ENCODE measurements around the gene NAT9. TPM values are rescaled to one million over a fixed set of nuclear protein-coding genes. Genes with fewer than 3 reads are reported as not detected.

Gene NAT9
- total RNA-seq, 1 donor from 2014 or later = 59.6 TPM

DNA sequence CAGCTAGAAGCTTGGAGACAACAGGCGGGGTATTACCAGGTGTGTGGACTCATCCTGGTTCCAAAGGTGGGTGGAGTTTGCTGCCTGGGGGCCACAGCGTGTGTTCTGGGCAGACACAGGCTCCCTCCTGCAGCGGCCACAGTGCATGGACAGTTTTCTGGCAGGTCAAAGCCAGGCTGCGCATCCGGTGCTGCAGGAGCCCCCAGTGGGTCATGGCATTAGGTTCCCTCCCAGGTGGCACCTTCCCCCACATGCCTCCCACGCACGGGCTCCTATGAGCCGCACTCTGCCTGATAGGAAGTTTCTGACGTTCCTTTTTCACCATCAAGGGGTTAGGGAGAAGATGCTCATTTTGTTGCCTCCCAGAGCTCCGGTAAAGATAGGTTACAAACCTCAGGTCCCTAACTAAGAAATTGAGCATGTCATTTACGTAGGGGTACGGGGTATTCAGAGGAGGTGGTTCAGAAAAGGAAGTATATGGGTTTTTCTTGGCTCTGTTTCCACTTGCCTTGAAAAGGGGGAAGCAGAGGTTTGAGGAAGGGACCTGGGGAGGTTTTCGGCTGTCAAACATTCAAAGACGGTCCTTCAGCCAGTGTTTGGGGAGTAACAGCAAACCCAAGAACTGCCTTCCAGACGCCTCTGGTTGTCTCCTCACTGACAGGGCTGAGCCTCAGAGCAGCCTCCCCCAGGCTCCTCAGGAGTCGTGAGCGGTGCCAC is 32.7 kb upstream of the NAT9 start:
- H3K4me1 Mint-ChIP-seq (ENCODE audit: low read depth) = no peaks in the 10 kb centered on the region
- H3K9me3 Mint-ChIP-seq (ENCODE audit: low read depth) = no peaks in the 10 kb centered on the region
- H3K4me3 Mint-ChIP-seq (ENCODE audit: low read depth) = no peak overlapping the region
- H3K27me3 Mint-ChIP-seq = no peaks in the 10 kb centered on the region
- no peak for DNase-seq (ENCODE audit: low spot score, unreplicated experiment)
- peaks cover 2% of the 10 kb centered on the region for H3K36me3 Mint-ChIP-seq (ENCODE audit: insufficient read depth)
- TF ChIP-seq, protein P1, sequence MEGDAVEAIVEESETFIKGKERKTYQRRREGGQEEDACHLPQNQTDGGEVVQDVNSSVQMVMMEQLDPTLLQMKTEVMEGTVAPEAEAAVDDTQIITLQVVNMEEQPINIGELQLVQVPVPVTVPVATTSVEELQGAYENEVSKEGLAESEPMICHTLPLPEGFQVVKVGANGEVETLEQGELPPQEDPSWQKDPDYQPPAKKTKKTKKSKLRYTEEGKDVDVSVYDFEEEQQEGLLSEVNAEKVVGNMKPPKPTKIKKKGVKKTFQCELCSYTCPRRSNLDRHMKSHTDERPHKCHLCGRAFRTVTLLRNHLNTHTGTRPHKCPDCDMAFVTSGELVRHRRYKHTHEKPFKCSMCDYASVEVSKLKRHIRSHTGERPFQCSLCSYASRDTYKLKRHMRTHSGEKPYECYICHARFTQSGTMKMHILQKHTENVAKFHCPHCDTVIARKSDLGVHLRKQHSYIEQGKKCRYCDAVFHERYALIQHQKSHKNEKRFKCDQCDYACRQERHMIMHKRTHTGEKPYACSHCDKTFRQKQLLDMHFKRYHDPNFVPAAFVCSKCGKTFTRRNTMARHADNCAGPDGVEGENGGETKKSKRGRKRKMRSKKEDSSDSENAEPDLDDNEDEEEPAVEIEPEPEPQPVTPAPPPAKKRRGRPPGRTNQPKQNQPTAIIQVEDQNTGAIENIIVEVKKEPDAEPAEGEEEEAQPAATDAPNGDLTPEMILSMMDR (IDR thresholded peaks at IDR 0.05; ENCODE audit: unreplicated experiment) = no peak
- no peak overlapping the region for H3K27ac Mint-ChIP-seq

DNA sequence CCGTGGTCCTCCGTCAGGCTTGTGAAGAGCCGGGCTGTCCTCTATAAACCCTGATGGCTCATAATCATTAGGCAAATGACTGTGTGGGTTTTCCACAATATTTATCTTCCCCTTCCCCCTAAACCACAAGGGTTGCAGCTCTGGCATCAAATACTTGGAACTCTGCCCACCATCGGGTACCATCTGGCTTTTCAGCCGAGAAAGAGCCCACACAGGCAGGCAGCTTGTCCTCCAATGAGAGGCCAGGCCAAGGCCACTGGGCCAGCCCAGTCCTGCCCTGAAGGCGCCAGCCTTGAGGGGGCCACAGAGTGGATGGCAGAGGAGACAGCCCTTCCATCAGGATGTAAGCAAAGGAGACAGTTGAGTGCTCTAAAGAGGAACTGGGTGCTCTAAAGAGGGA is 31.8 kb upstream of the NAT9 start:
- Mint-ChIP-seq H3K9me3 (ENCODE audit: low read depth) (no peaks in the 10 kb centered on the region), H3K36me3 (ENCODE audit: insufficient read depth) (peaks cover 2% of the 10 kb centered on the region), H3K27me3 (no peaks in the 10 kb centered on the region), H3K27ac (no peak overlapping the region), H3K4me1 (ENCODE audit: low read depth) (no peaks in the 10 kb centered on the region), H3K4me3 (ENCODE audit: low read depth) (no peak overlapping the region)
- TF ChIP-seq, protein P1 (IDR thresholded peaks at IDR 0.05; ENCODE audit: unreplicated experiment) = no peak
- no peak for DNase-seq (ENCODE audit: low spot score, unreplicated experiment)

DNA sequence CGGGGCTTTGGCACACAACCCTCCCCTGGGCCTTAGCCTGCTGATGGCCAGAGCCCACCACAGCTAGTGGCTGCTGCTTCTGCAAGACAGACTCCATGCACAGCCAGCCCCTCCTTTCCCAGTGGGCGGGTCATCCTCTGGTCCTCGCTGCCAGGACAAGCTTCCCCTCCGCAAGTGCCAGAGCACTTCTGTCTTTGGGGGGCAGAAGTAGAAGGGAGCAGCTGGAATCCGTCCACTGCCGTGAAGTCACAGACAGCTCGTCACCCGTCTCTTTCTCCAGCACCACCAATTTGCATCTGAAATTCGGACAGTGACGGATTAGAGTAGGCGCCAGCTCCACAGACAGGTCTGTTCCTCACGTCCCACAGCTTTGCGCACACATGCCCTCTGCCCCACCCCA is 31.3 kb upstream of the NAT9 start:
- TF ChIP-seq, protein P1 (IDR thresholded peaks at IDR 0.05; ENCODE audit: unreplicated experiment) = no peak
- Mint-ChIP-seq H3K27me3 (no peaks in the 10 kb centered on the region), H3K36me3 (ENCODE audit: insufficient read depth) (peaks cover 2% of the 10 kb centered on the region), H3K4me1 (ENCODE audit: low read depth) (no peaks in the 10 kb centered on the region), H3K9me3 (ENCODE audit: low read depth) (no peaks in the 10 kb centered on the region), H3K4me3 (ENCODE audit: low read depth) (no peak overlapping the region), H3K27ac (no peak overlapping the region)
- no peak for DNase-seq (ENCODE audit: low spot score, unreplicated experiment)

DNA sequence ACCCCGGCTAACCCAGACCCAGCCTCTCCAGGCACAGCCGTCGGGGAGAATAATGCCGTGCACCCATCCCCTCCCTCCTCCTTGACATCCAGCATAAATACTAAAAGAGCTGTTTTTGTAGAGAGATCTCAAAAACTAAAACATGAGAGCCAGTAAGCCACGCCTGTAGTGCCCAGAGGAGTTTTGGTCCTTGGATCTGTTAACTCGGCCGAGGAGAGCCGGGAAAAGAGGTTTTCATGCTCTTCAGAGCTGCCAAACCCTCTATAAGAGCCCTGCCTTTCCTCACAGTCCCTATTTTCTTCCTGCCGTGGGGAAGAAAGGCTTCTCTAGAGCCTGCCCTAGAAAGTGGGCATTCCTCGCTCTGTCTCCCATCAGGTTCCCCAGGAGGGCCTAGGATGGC is 30.2 kb upstream of the NAT9 start:
- DNase-seq (ENCODE audit: low spot score, unreplicated experiment) = no peak
- no peaks in the 10 kb centered on the region for H3K9me3 Mint-ChIP-seq (ENCODE audit: low read depth)
- no peak overlapping the region for H3K4me3 Mint-ChIP-seq (ENCODE audit: low read depth)
- TF ChIP-seq, protein P1 (IDR thresholded peaks at IDR 0.05; ENCODE audit: unreplicated experiment) = no peak
- peaks cover 3% of the 10 kb centered on the region for H3K36me3 Mint-ChIP-seq (ENCODE audit: insufficient read depth)
- no peaks in the 10 kb centered on the region for H3K27me3 Mint-ChIP-seq
- no peak overlapping the region for H3K27ac Mint-ChIP-seq
- H3K4me1 Mint-ChIP-seq (ENCODE audit: low read depth) = no peaks in the 10 kb centered on the region

DNA sequence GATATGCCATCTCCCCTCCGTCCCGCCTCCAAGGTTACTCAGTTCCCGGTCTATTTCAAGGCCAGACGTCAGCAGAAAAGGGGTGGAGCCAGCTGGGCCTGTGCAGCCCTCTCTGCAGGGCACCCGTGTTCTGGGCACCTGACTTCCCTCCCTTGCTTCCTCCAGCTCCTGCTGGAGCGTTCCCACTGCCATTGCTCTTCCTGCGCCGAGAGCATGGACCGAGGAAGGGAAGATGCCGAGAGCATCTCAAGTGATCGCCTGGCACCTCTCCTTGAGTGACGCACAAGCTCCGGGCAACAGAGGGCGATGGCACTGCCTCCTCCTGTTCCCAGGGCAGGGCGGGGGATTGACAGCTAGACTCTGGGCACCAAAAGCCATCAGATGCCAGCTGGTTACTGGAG is 29.4 kb upstream of the NAT9 start:
- no peaks in the 10 kb centered on the region for H3K4me1 Mint-ChIP-seq (ENCODE audit: low read depth)
- H3K9me3 Mint-ChIP-seq (ENCODE audit: low read depth) = no peaks in the 10 kb centered on the region
- TF ChIP-seq, protein P1 (IDR thresholded peaks at IDR 0.05; ENCODE audit: unreplicated experiment) = no peak
- no peak overlapping the region for H3K27ac Mint-ChIP-seq
- H3K4me3 Mint-ChIP-seq (ENCODE audit: low read depth) = no peak overlapping the region
- H3K27me3 Mint-ChIP-seq = no peaks in the 10 kb centered on the region
- no peak for DNase-seq (ENCODE audit: low spot score, unreplicated experiment)
- H3K36me3 Mint-ChIP-seq (ENCODE audit: insufficient read depth) = peaks cover 2% of the 10 kb centered on the region
